ENCODE results near the gene CCDC86.

CCDC86 gene

DNA sequence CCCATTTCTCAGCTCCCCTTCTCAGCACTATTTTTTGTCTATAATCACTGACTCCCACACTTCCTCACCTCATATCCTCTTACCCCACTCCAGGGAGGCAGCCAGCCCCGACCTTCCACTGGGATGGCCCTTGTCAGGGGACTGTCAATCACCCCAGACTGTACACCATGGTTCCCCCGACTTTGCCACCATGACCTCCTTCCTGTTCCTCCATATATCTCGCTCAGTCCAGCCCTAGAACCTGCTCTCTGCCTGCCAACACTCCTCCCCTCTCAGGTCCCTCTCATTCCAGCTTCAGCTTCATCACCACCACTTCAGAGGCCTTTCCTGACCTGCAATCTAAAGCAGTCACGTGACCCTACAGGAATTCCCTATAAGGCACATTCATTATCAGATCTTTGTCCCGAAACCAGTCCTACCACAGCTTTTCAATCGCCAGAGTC is 48.0 kb downstream of the CCDC86 start:
- DNase-seq (ENCODE audit: low read depth in 1 of 2, low spot score in 1 of 2), result no peak

DNA sequence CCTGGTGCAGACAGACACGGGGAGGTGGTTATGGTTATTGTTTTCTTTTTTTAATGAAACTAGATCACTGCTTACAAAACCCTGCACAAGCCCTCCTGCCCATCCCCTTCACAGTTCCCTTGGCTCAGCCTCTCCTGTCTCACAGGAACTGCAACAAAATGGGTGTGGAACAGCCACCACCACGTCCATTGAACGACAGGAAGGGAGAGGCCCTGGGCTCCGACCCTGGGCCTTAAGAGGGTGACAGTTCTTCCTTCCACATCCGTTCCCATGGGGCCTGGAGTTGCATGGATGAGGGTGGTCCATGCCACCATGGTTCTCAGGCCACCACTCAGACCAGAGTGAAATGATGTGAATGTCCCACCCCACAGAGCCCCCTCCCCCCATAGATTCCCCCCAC is 48.8 kb downstream of the CCDC86 start:
- no peak for DNase-seq (ENCODE audit: low read depth in 1 of 2, low spot score in 1 of 2)

DNA sequence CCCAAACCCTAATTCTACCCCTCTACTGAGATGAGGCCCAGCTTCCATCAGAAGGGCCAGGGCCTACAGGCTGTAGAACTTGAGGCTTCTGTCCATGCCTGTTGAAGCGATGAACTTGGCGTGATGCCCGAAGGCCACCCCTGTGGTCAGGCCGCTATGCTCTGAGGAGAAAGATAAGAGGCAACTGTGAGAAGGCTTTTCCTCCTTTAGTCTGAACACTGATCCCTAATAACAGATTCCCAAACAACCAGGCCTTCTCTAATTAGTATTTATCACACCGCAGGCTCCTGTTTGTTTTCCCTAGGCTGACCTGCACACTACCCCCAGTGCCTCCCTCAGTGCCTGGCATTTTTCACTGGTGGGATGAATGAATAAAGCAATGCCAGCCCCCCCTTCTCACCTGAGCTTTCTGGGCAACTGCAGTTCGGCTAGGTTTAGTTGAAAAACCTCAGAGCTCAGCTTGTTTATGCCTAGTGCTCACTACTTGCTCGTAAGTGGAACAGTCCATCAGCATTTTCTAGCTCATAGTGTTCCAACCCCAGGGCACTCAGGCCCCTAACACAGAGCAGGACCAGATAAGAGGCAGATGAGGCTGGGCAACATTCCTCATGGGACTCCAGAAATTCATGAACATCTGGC is 49.3 kb downstream of the CCDC86 start:
- no peak for DNase-seq (ENCODE audit: low read depth in 1 of 2, low spot score in 1 of 2)

DNA sequence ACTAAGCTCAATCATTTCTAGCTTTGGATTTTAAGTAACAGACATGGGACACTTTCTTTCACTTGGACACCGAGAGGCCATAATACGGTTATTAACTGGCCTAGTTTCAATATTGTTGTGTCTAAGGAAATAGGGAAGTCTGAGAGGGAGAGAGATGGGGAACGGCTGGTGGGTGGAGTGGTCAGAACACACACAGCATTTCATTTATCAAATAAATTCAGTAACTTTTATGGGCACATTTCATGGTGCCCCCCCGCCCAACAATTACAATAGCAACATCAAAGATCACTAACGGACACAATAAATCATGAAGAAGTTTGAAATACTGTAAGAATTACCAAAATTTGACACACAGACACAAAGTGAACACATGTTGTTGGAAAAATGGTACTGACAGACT is 53.8 kb downstream of the CCDC86 start:
- DNase-seq (ENCODE audit: low read depth in 1 of 2, low spot score in 1 of 2), result no peak

DNA sequence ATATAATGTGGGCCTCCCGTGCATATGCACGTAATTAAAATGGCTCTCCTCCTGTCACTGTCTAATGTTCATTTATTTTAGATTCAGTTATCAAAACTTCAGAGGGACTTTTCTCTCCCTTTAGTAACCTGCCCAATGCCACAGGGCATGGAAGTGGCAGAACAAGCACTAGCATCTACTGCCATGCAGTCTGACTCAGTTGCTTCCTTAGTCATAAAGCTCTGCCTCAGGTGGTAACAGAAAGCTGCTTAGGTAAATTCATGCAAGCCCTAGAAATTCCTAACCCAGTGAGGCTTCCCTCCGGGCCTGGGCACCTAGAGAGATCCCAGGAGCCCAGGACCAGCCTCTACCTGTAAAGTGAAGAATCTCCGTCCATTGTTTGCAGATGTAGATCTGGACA is 55.6 kb downstream of the CCDC86 start:
- no peak for DNase-seq (ENCODE audit: low read depth in 1 of 2, low spot score in 1 of 2)

DNA sequence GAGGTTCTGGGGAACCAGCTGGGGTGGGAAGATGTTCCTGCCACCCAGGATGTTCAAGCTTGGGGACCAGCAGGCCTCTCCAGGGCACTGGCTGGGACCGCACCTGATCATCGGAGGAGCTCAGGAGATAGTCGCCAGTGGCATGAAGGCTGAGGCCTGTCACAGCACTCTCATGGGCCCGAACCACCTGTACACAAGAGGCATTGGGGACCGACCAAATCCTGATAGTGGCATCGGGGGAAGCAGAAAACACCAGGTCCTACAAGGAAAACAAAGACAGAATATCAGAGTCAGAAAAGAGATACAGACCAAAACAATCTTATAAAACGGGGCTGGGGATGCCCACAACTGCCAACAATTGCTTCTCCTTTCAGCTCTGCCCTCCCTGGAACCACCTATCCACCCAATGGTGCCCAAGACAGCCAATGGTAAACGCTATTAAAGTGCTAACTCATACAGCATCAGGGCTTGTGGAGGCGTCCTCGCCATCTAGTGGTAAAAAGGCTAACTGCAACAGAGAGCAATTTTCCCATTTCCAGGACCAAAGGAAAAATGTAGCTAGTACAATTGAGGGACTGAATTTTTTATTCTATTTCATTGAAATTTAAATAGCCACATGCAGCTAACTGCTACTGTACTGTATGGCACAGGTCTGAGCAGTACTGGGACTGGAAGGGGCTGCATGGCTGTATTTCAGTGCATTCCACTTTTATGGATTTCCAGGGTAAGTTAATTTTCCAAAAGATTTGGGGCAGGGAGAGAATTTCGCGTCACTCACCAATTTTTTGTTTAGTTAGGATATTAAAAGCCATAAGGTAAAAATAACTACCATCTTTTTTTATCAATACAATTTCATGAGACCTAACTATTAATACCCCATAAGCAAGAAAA is 57.4 kb downstream of the CCDC86 start:
- DNase-seq (ENCODE audit: low read depth in 1 of 2, low spot score in 1 of 2), result no peak

DNA sequence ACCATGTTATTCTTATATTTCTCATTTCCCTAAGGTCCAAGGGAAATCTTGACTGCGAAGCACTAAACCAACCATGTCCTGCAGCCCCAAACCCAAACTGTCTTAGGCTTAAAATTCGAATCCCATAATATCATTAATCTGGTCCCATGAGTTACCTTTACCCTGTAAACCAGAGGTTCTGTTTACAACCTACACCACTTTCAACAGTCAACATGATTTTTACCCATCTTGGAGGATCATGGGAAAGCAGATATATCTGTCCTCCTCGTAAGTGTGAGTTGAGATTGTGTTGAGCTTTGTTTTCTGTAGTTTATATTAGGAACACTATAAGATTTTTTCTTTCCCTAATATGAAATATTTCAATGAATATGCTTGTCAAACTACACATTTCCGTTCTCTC is 58.1 kb downstream of the CCDC86 start:
- DNase-seq (ENCODE audit: low read depth in 1 of 2, low spot score in 1 of 2), result no peak
